Ovary (tissue), 9 donors: Measurements from ENCODE around the gene OLA1. TPM values are rescaled to one million over a fixed set of nuclear protein-coding genes. Genes with fewer than 3 reads are reported as not detected.

Experiments
- DNase-seq, 5 donors: peaks; one replicate each; pipeline ENCODE4 v3.0.0-alpha.2; 2019 to 2020
- H3K27ac ChIP-seq, 2 donors: fragments of 200-600 bp; one replicate each; pipeline versions ENCODE4 v1.5.1 to v1.8.0; 2019 to 2022
- H3K27me3 ChIP-seq: fragments of 200-600 bp; one replicate; pipeline ENCODE4 v1.8.0; 2022
- H3K36me3 ChIP-seq: fragments of 200-600 bp; sonication (generic); one replicate; pipeline ENCODE4 v1.5.1; 2019
- H3K4me1 ChIP-seq: one replicate; pipeline ENCODE4 v1.8.1; 2013; ENCODE audit warnings: mild to moderate bottlenecking, moderate library complexity; ENCODE audit not compliant: insufficient read depth
- H3K4me3 ChIP-seq: fragments of 200-600 bp; sonication (generic); one replicate; pipeline ENCODE4 v1.5.1; 2017
- H3K9me3 ChIP-seq, 2 donors: fragments of 200-600 bp in 1 of 2; sonication (generic) in 1 of 2; one replicate each; pipeline versions ENCODE4 v1.5.1 to v1.8.1; 2013 to 2019; ENCODE audit warnings: mild to moderate bottlenecking in 1 of 2, moderate library complexity in 1 of 2
- EP300 ChIP-seq: sonication (generic); formaldehyde crosslinking; IDR thresholded peaks from one replicate; pipeline ENCODE4 v1.6.1; 2017; ENCODE audit warnings: antibody characterized with exemption
- POLR2A ChIP-seq: fragments of 450-650 bp; IDR thresholded peaks from one replicate; pipeline ENCODE4 v1.6.1; 2017; ENCODE audit warnings: antibody characterized with exemption, mild to moderate bottlenecking, moderate library complexity
- WGBS, 3 donors: extraction: QIAGEN DNeasy Blood & Tissue Kit in 1 of 3; methylation state at CpG; one replicate each; pipeline versions ENCODE4 v1.1.5 to v1.1.7; 2013 to 2017; 5-methylcytosine and 5-hydroxymethylcytosine counted together
- intact Hi-C, 4 donors: fragments of 100-400 bp; cut with DNase I; formaldehyde crosslinking; loops; one replicate each; pipeline versions ENCODE4 v1.11.0 to v1.15.1; 2022 to 2023
- polyA plus RNA-seq, 2 donors: library from polyadenylated mRNA; stranded (reverse); fragments of 200-250 nt in 1 of 2; fragments of 350-450 nt in 1 of 2; fragmentation: Illumina TruSeq in 1 of 2; extraction: RNeasy Lipid Tissue Mini Kit (QIAGEN cat#74804) in 1 of 2; gene quantifications; one replicate each; pipeline ENCODE4 v1.2.3, GENCODE V29; 2013 to 2014
- total RNA-seq, 7 donors: library from RNA; depleted of rRNA in 2 of 7; stranded (reverse); fragments of >200 nt in 2 of 7; fragmentation: NEBNext Ultra II Directional in 3 of 7; extraction: Animal tissue kit (Norgen Biotek cat#: 25700) in 3 of 7; gene quantifications; one replicate each; pipeline versions ENCODE4 v1.1.0 to v1.2.4, GENCODE V29; 2016 to 2023
- TF ChIP-seq, protein P1 (sequence below), 3 donors: fragments of 450-650 bp in 2 of 3; fragments of 200-600 bp in 1 of 3; IDR thresholded peaks; one replicate each; pipeline versions ENCODE4 v1.5.1 to v1.8.0; 2016 to 2022; ENCODE audit warnings: antibody characterized with exemption in 3 of 3, mild to moderate bottlenecking in 1 of 3
- donor health status: DM: no; HTN: no; CAD: no; lungs with moderate emphysema.
- donor health status: DM: no; HTN: no; CAD: no.
- donor health status: Bipolar disorder and iron deficiency.
- donor health status: DM: yes; HTN: yes; CAD: no.
- donor health status: DM: no; HTN: no; CAD: no.
- donor health status: DM: yes; HTN: yes; CAD: no.

The OLA1 gene
- total and polyA plus RNA-seq, 9 donors: 25.6 to 127 (median 45.2) TPM

DNA sequence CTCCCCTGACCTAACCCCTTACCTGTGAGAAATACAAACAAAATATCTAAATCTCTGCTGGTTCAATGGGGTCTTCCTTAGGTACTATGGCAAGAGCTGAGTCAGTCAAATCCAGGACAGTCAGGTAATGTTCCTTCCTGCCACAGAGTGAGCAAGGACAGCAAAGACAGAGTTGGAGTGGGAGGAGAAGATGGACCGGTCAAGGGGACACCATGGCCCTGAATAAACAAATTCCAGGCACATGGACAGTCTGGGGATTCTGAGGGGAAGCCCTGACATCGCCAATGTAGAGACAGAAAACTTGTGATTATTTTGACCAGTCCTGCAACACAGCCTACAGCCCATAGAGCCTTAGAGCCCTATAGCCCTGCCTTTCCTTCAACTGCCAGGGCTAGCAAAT, 42.8 kb downstream of the OLA1 start:
- no peak overlapping the region for H3K4me3 ChIP-seq
- H3K27me3 ChIP-seq: no peaks in the 10 kb centered on the region
- no peaks in the 10 kb centered on the region for H3K9me3 ChIP-seq
- no peaks in the 10 kb centered on the region for H3K36me3 ChIP-seq
- TF ChIP-seq POLR2A (no peak), EP300 (no peak)
- TF ChIP-seq, protein P1, sequence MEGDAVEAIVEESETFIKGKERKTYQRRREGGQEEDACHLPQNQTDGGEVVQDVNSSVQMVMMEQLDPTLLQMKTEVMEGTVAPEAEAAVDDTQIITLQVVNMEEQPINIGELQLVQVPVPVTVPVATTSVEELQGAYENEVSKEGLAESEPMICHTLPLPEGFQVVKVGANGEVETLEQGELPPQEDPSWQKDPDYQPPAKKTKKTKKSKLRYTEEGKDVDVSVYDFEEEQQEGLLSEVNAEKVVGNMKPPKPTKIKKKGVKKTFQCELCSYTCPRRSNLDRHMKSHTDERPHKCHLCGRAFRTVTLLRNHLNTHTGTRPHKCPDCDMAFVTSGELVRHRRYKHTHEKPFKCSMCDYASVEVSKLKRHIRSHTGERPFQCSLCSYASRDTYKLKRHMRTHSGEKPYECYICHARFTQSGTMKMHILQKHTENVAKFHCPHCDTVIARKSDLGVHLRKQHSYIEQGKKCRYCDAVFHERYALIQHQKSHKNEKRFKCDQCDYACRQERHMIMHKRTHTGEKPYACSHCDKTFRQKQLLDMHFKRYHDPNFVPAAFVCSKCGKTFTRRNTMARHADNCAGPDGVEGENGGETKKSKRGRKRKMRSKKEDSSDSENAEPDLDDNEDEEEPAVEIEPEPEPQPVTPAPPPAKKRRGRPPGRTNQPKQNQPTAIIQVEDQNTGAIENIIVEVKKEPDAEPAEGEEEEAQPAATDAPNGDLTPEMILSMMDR (IDR thresholded peaks at IDR 0.05): no peak
- intact Hi-C loops: no loop called here
- 89 to 98% (median 96%) methylated on average over 2 of the region's 2 CpGs for WGBS, 3 donors
- DNase-seq: no peak
- H3K27ac ChIP-seq: no peak overlapping the region
- no peaks in the 10 kb centered on the region for H3K4me1 ChIP-seq

- Histone ChIP-seq H3K4me3 (no peak overlapping the region), H3K27me3 (no peaks in the 10 kb centered on the region), H3K27ac (no peak overlapping the region), H3K36me3 (no peaks in the 10 kb centered on the region), H3K4me1 (no peaks in the 10 kb centered on the region), H3K9me3 (no peaks in the 10 kb centered on the region)
- intact Hi-C loops: no loop called here
- DNase-seq: no peak
- no peak for TF ChIP-seq POLR2A
- TF ChIP-seq, protein P1 (IDR thresholded peaks at IDR 0.05): no peak
- TF ChIP-seq EP300: no peak
- 93 to 100% (median 97%) methylated on average over 4 of the region's 4 CpGs for WGBS, 3 donors
Measured at GRCh38 chr2:174202188-174202587, 46.1 kb downstream of the OLA1 start.

- DNase-seq: no peak
- WGBS, 3 donors: 74 to 83% (median 76%) methylated on average over 2 of the region's 2 CpGs
- H3K27me3 ChIP-seq: no peaks in the 10 kb centered on the region
- no peaks in the 10 kb centered on the region for H3K9me3 ChIP-seq
- H3K36me3 ChIP-seq: no peaks in the 10 kb centered on the region
- TF ChIP-seq POLR2A: no peak
- no peak for TF ChIP-seq EP300
- TF ChIP-seq, protein P1 (IDR thresholded peaks at IDR 0.05): no peak
- intact Hi-C loops: no loop called here
- no peak overlapping the region for H3K27ac ChIP-seq
- no peaks in the 10 kb centered on the region for H3K4me1 ChIP-seq
- no peak overlapping the region for H3K4me3 ChIP-seq
Measured at GRCh38 chr2:174198846-174199564, 49.3 kb downstream of the OLA1 start.

DNA sequence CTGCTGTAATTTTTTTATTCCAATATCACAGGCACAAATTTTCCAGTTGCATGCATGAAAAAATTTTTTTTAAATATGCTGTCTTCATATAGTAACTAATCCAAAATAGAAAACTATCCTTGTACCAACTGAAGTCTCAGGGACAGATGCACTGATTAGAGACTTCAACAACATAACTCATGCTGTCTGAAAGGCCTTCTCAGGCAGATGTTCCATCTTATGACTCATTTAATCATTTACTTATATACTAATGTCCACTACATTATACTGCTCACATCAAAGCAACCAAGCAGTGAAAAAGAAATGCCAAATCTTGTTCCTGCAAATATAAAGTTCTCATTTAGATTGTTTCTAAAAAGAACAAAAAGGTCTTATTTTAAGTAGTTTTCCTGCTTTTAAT, 53.1 kb downstream of the OLA1 start:
- TF ChIP-seq EP300 (no peak), POLR2A (no peak)
- TF ChIP-seq, protein P1 (IDR thresholded peaks at IDR 0.05): no peak
- Histone ChIP-seq H3K36me3 (no peaks in the 10 kb centered on the region), H3K4me3 (no peak overlapping the region), H3K4me1 (no peaks in the 10 kb centered on the region), H3K27ac (no peak overlapping the region), H3K27me3 (no peaks in the 10 kb centered on the region), H3K9me3 (no peaks in the 10 kb centered on the region)
- no peak for DNase-seq
- intact Hi-C loops: no loop called here
